ENCODE results near the gene NIN. TPM values are rescaled to one million over a fixed set of nuclear protein-coding genes. Genes with fewer than 3 reads are reported as not detected.

Gene NIN
- total RNA-seq, 1 experiment from 2014 or later: 36.5 TPM

- Histone ChIP-seq H3K9me2 (ENCODE audit: insufficient read depth) (no peaks in the 10 kb centered on the region), H3K79me2 (ENCODE audit: low read depth) (no peaks in the 10 kb centered on the region), H3K27ac (no peak overlapping the region), H4K20me1 (ENCODE audit: insufficient read depth) (no peaks in the 10 kb centered on the region), H3K36me3 (ENCODE audit: low read depth) (no peaks in the 10 kb centered on the region), H3K4me3 (no peak overlapping the region), H3K4me2 (no peak overlapping the region), H2AFZ (no peak overlapping the region), H3K4me1 (replicated peaks; ENCODE audit: insufficient read depth) (no peaks in the 10 kb centered on the region), H3K27me3 (ENCODE audit: insufficient read depth, low read depth) (no peaks in the 10 kb centered on the region), H3F3A (ENCODE audit: insufficient read depth, low read depth) (no peaks in the 10 kb centered on the region), H3K9me3 (ENCODE audit: insufficient read depth, low read depth) (no peaks in the 10 kb centered on the region; the same call in 1 of the 2 replicates)
- POLR2A ChIA-PET (ENCODE audit: unreplicated experiment): no interaction called here
- no TSS peak for BruUV-seq (replicated peaks)
- DNase-seq: no peak
- TF ChIP-seq, protein P1, sequence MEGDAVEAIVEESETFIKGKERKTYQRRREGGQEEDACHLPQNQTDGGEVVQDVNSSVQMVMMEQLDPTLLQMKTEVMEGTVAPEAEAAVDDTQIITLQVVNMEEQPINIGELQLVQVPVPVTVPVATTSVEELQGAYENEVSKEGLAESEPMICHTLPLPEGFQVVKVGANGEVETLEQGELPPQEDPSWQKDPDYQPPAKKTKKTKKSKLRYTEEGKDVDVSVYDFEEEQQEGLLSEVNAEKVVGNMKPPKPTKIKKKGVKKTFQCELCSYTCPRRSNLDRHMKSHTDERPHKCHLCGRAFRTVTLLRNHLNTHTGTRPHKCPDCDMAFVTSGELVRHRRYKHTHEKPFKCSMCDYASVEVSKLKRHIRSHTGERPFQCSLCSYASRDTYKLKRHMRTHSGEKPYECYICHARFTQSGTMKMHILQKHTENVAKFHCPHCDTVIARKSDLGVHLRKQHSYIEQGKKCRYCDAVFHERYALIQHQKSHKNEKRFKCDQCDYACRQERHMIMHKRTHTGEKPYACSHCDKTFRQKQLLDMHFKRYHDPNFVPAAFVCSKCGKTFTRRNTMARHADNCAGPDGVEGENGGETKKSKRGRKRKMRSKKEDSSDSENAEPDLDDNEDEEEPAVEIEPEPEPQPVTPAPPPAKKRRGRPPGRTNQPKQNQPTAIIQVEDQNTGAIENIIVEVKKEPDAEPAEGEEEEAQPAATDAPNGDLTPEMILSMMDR (conservative IDR thresholded peaks at IDR 0.05): no peak
- no peak for TF ChIP-seq EZH2 (IDR thresholded peaks at IDR 0.05; ENCODE audit: low read depth)
- CTCF ChIA-PET: no interaction called here
- intact Hi-C loops (cut with micrococcal nuclease; ENCODE audit: unreplicated experiment): no loop called here
Measured at GRCh38 chr14:50837850-50838470, 7.0 kb upstream of the NIN start.

DNA sequence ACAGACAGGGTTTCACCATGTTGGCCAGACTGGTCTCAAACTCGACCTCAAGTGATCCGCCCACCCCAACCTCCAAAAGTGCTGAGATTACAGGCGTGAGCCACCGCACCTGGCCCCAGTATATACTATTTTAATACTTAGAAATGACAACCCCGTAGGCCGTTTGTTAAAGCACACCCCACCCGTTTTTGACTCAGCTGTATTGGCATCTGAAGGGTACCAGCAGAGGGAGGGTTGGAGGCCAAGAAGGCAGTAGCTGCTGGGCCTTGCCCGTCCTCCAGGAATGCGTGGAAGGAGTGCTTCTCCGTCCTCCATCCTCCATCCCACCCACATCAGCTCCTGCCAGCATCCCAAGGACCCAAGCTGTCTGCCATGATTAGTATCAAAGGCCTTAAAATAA lies 6.3 kb upstream of the NIN start:
- H3K4me1 ChIP-seq (replicated peaks; ENCODE audit: insufficient read depth): no peaks in the 10 kb centered on the region
- H3K4me3 ChIP-seq: no peak overlapping the region
- H3K27me3 ChIP-seq (ENCODE audit: insufficient read depth, low read depth): no peaks in the 10 kb centered on the region
- H3K27ac ChIP-seq: no peak overlapping the region
- no TSS peak for BruUV-seq (replicated peaks)
- no peaks in the 10 kb centered on the region; the same call in 1 of the 2 replicates for H3K9me3 ChIP-seq (ENCODE audit: insufficient read depth, low read depth)
- no peaks in the 10 kb centered on the region for H3F3A ChIP-seq (ENCODE audit: insufficient read depth, low read depth)
- TF ChIP-seq, protein P1 (conservative IDR thresholded peaks at IDR 0.05): no peak
- TF ChIP-seq EZH2 (IDR thresholded peaks at IDR 0.05; ENCODE audit: low read depth): no peak
- CTCF ChIA-PET: no interaction called here
- H3K36me3 ChIP-seq (ENCODE audit: low read depth): no peaks in the 10 kb centered on the region
- H3K9me2 ChIP-seq (ENCODE audit: insufficient read depth): no peaks in the 10 kb centered on the region
- no peak overlapping the region for H3K4me2 ChIP-seq
- H3K79me2 ChIP-seq (ENCODE audit: low read depth): no peaks in the 10 kb centered on the region
- DNase-seq: no peak
- intact Hi-C loops (cut with micrococcal nuclease; ENCODE audit: unreplicated experiment): no loop called here
- no peak overlapping the region for H2AFZ ChIP-seq
- no peaks in the 10 kb centered on the region for H4K20me1 ChIP-seq (ENCODE audit: insufficient read depth)
- POLR2A ChIA-PET (ENCODE audit: unreplicated experiment): no interaction called here

GRCh38 chr14:50836515-50836914 lies 5.6 kb upstream of the NIN start:
- POLR2A ChIA-PET (ENCODE audit: unreplicated experiment): no interaction called here
- Histone ChIP-seq H4K20me1 (ENCODE audit: insufficient read depth) (no peaks in the 10 kb centered on the region), H3K4me1 (replicated peaks; ENCODE audit: insufficient read depth) (no peaks in the 10 kb centered on the region), H3K9me2 (ENCODE audit: insufficient read depth) (no peaks in the 10 kb centered on the region), H3F3A (ENCODE audit: insufficient read depth, low read depth) (no peaks in the 10 kb centered on the region), H3K36me3 (ENCODE audit: low read depth) (no peaks in the 10 kb centered on the region), H2AFZ (no peak overlapping the region), H3K27me3 (ENCODE audit: insufficient read depth, low read depth) (no peaks in the 10 kb centered on the region), H3K9me3 (ENCODE audit: insufficient read depth, low read depth) (no peaks in the 10 kb centered on the region; the same call in 1 of the 2 replicates), H3K79me2 (ENCODE audit: low read depth) (no peaks in the 10 kb centered on the region), H3K27ac (no peak overlapping the region), H3K4me2 (no peak overlapping the region), H3K4me3 (no peak overlapping the region)
- intact Hi-C loops (cut with micrococcal nuclease; ENCODE audit: unreplicated experiment): no loop called here
- TF ChIP-seq EZH2 (IDR thresholded peaks at IDR 0.05; ENCODE audit: low read depth): no peak
- TF ChIP-seq, protein P1 (conservative IDR thresholded peaks at IDR 0.05): no peak
- BruUV-seq (replicated peaks): no TSS peak
- DNase-seq: no peak
- CTCF ChIA-PET: no interaction called here
